GM18499 (cell line): ENCODE measurements around the gene OXA1L.
"Not testable (repeated sequence)": the region's sequence is repeated elsewhere in the genome, so short reads cannot be mapped to it uniquely, and the experiment has no call there.

Experiments
- ATAC-seq: cut with Tn5 transposase; IDR thresholded peaks from one replicate; pipeline ENCODE4 v1.9.1; 2021; ENCODE audit warnings: moderate number of reproducible peaks; ENCODE audit not compliant: insufficient read depth, unreplicated experiment

The OXA1L gene

GRCh38 chr14:22767323-22767589 lies 768 bp downstream of the OXA1L start:
- peak; percentile 12 for ATAC-seq

- ATAC-seq = no peak
Observed at GRCh38 chr14:22768947-22769346, 2.5 kb downstream of the OXA1L start.

GRCh38 chr14:22769369-22769768 lies 2.9 kb downstream of the OXA1L start:
- ATAC-seq = no peak

GRCh38 chr14:22770481-22771187 lies 4.1 kb downstream of the OXA1L start:
- ATAC-seq = no peak

GRCh38 chr14:22772725-22773124 lies 6.2 kb downstream of the OXA1L start:
- ATAC-seq = no peak

- ATAC-seq = no peak
Observed at GRCh38 chr14:22773162-22774010, 6.9 kb downstream of the OXA1L start.

- no peak for ATAC-seq
Observed at GRCh38 chr14:22774011-22774706, 7.7 kb downstream of the OXA1L start.

GRCh38 chr14:22776215-22776614 lies 9.7 kb downstream of the OXA1L start:
- ATAC-seq = no peak

GRCh38 chr14:22776849-22777248 lies 10.4 kb downstream of the OXA1L start:
- ATAC-seq = not testable (repeated sequence)

GRCh38 chr14:22778084-22778483 lies 11.6 kb downstream of the OXA1L start:
- no peak for ATAC-seq

GRCh38 chr14:22780105-22780679 lies 13.7 kb downstream of the OXA1L start:
- no peak for ATAC-seq

- ATAC-seq = no peak
Observed at GRCh38 chr14:22780941-22781300, 14.4 kb downstream of the OXA1L start.

- ATAC-seq = no peak
Observed at GRCh38 chr14:22781301-22781991, 15.0 kb downstream of the OXA1L start.

- ATAC-seq = no peak
Observed at GRCh38 chr14:22786685-22787084, 20.2 kb downstream of the OXA1L start.

- no peak for ATAC-seq
Observed at GRCh38 chr14:22791301-22791700, 24.8 kb downstream of the OXA1L start.

- no peak for ATAC-seq
Observed at GRCh38 chr14:22792158-22792557, 25.7 kb downstream of the OXA1L start.

GRCh38 chr14:22793550-22793949 lies 27.1 kb downstream of the OXA1L start:
- ATAC-seq = not testable (repeated sequence)

GRCh38 chr14:22793976-22794375 lies 27.5 kb downstream of the OXA1L start:
- no peak for ATAC-seq

- ATAC-seq = no peak
Observed at GRCh38 chr14:22794551-22794951, 28.1 kb downstream of the OXA1L start.

GRCh38 chr14:22796087-22796707 lies 29.7 kb downstream of the OXA1L start:
- no peak for ATAC-seq
